AG09319 (cell line): ENCODE results near the gene PNKD.
A peak's percentile ranks its signal among the peaks of the same experiment; 100 is the strongest.

Source experiments
- DNase-seq: peaks from one replicate; pipeline ENCODE4 v3.0.0-alpha.2; 2010; ENCODE audit warnings: low read depth; ENCODE audit errors: extremely low read depth
- CTCF ChIP-seq: IDR thresholded peaks from 2 replicates; pipeline ENCODE4 v1.5.1; 2011; ENCODE audit warnings: low read depth, mild to moderate bottlenecking, inconsistent platforms, low read length, moderate library complexity

The PNKD gene

GRCh38 chr2:218280260-218280870, 10.0 kb downstream of the PNKD start:
- TF ChIP-seq CTCF, result no peak
- no peak for DNase-seq

- TF ChIP-seq CTCF, result no peak
- no peak for DNase-seq
Measured at GRCh38 chr2:218281449-218281848, 11.1 kb downstream of the PNKD start.

- no peak for DNase-seq
- TF ChIP-seq CTCF, result no peak
Measured at GRCh38 chr2:218282173-218282991, 12.1 kb downstream of the PNKD start.

GRCh38 chr2:218284106-218284811, 13.9 kb downstream of the PNKD start:
- DNase-seq, result no peak
- no peak for TF ChIP-seq CTCF

- DNase-seq, result no peak
- no peak for TF ChIP-seq CTCF
Measured at GRCh38 chr2:218285604-218286003, 15.3 kb downstream of the PNKD start.

GRCh38 chr2:218286570-218287459, 16.5 kb downstream of the PNKD start:
- DNase-seq, result peak; percentile 87
- no peak for TF ChIP-seq CTCF
